ENCODE results near the gene LYST.

LYST gene

DNA sequence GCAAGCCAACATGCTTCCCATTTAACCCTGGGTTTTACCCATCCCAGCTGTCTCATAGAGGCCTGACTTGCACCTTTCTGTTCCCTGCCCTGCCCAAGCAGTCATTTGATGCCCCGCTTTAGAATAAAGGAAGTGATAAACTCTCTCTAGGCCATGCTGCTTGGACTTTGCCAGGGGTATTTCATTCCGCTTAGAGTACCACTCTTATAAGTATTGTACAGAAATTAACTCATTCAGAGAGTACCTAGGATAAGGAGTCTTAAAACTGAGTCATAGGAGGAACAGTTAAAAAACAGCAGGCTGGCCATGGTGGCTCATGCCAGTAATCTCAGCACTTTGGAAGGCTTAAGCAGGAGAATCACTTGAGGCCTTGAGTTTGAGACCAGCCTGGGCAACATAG is 21.0 kb upstream of the LYST start:
- Histone ChIP-seq H3K27me3 (ENCODE audit: control insufficient read depth, insufficient read depth, low read length) (no peaks in the 10 kb centered on the region), H3K4me3 (ENCODE audit: low read depth, low read length) (no peak overlapping the region), H3K4me2 (ENCODE audit: low read length) (no peak overlapping the region), H3K36me3 (ENCODE audit: control insufficient read depth, insufficient read depth, low read length) (no peaks in the 10 kb centered on the region), H2AFZ (no peak overlapping the region), H3K9ac (no peak overlapping the region), H3K79me2 (no peaks in the 10 kb centered on the region), H3K27ac (no peak overlapping the region), H3K9me3 (ENCODE audit: control insufficient read depth, low read length) (no peaks in the 10 kb centered on the region), H3K4me1 (no peaks in the 10 kb centered on the region)
- TF ChIP-seq, protein P1, sequence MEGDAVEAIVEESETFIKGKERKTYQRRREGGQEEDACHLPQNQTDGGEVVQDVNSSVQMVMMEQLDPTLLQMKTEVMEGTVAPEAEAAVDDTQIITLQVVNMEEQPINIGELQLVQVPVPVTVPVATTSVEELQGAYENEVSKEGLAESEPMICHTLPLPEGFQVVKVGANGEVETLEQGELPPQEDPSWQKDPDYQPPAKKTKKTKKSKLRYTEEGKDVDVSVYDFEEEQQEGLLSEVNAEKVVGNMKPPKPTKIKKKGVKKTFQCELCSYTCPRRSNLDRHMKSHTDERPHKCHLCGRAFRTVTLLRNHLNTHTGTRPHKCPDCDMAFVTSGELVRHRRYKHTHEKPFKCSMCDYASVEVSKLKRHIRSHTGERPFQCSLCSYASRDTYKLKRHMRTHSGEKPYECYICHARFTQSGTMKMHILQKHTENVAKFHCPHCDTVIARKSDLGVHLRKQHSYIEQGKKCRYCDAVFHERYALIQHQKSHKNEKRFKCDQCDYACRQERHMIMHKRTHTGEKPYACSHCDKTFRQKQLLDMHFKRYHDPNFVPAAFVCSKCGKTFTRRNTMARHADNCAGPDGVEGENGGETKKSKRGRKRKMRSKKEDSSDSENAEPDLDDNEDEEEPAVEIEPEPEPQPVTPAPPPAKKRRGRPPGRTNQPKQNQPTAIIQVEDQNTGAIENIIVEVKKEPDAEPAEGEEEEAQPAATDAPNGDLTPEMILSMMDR (IDR thresholded peaks at IDR 0.05), result no peak

DNA sequence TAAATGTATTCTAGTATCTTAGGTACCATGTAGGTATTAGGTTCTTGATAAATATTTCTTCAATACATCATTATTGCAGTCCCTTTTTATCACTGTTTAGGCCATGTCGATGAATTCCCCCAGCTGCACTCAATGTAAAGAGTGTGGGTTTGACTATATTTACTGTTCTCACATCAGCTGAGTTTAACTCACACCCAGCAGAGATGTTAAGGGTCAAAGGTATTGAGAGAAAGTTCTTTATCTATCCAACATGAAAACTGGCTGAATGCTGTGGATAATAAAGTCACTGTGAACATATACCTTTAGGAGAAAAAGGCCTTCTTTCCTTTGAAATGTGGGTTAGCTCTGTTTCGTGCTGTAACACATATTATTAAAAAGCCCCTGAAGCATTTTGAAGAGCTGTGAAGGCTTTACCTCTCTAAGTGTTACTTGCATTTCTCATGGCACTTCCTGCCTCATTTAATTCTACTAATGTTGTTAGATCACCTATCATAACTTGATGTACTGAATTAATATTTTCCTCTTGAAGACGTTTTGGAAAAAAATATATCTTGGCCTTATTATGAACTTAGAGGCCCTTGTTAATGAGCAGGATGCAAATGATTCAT is 19.1 kb upstream of the LYST start:
- no peak overlapping the region for H3K27ac ChIP-seq
- TF ChIP-seq, protein P1 (IDR thresholded peaks at IDR 0.05), result no peak
- no peaks in the 10 kb centered on the region for H3K4me1 ChIP-seq
- H2AFZ ChIP-seq, result no peak overlapping the region
- no peak overlapping the region for H3K4me3 ChIP-seq (ENCODE audit: low read depth, low read length)
- H3K9ac ChIP-seq, result no peak overlapping the region
- no peak overlapping the region for H3K4me2 ChIP-seq (ENCODE audit: low read length)
- H3K27me3 ChIP-seq (ENCODE audit: control insufficient read depth, insufficient read depth, low read length), result no peaks in the 10 kb centered on the region
- H3K9me3 ChIP-seq (ENCODE audit: control insufficient read depth, low read length), result no peaks in the 10 kb centered on the region
- no peaks in the 10 kb centered on the region for H3K36me3 ChIP-seq (ENCODE audit: control insufficient read depth, insufficient read depth, low read length)
- H3K79me2 ChIP-seq, result no peaks in the 10 kb centered on the region

DNA sequence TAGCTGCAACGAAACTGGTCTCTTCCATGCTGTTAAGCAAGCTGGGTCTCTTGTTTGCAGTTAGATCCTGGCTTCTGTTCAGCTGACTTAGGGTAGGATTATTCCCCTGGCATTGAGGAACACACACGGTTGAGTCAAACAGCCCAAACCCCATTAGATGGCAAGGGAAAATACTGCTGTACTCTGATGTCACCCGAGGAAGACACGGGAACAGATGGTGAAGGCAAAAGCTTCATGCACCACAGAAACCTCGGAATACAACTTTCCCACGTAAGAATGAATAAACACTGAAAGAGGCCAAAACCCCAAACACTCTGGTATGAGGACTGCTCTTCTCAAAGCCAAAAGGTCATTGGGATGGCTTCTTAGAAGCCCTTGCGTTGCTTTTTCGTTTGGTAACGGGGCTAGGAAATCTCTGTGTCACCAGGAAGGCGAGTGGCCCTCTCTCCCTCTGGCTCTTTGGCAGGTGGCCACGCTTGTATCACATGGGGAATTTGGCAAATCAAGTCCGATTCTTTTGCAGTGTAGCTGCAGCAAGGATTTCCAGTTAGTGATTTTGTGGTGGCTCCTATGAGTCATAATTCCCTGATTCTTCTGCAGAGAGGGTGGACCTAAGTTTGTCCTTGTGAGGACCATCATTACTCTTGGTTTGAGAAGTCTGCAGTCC is 16.7 kb upstream of the LYST start:
- H2AFZ ChIP-seq, result peak overlapping the region; percentile 49
- no peaks in the 10 kb centered on the region for H3K36me3 ChIP-seq (ENCODE audit: control insufficient read depth, insufficient read depth, low read length)
- H3K27me3 ChIP-seq (ENCODE audit: control insufficient read depth, insufficient read depth, low read length), result no peaks in the 10 kb centered on the region
- no peaks in the 10 kb centered on the region for H3K4me1 ChIP-seq
- no peaks in the 10 kb centered on the region for H3K79me2 ChIP-seq
- H3K27ac ChIP-seq, result no peak overlapping the region
- H3K4me2 ChIP-seq (ENCODE audit: low read length), result no peak overlapping the region
- no peaks in the 10 kb centered on the region for H3K9me3 ChIP-seq (ENCODE audit: control insufficient read depth, low read length)
- H3K4me3 ChIP-seq (ENCODE audit: low read depth, low read length), result no peak overlapping the region
- H3K9ac ChIP-seq, result no peak overlapping the region
- TF ChIP-seq, protein P1 (IDR thresholded peaks at IDR 0.05), result no peak

DNA sequence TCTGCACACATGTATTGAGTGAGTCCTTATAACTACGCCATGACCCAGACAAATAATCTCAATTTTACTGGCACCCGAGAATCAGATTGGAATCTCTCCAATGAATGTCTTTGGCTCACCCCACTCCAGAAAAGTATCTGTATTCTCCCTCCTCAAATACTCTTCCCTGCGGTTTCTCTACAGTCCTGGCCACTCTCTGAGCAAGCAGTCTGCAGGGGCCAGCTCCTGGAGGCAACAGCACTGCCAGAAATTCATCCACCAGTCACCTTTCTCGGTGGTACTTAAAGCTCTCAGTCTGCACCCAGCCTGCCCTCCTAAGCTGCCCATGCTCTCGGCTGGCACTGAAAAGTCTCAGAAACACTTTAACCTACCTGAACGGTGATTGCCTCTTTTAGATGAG is 16.1 kb upstream of the LYST start:
- H3K4me3 ChIP-seq (ENCODE audit: low read depth, low read length), result no peak overlapping the region

More for the DNA sequence above, 16.1 kb upstream of the LYST start:
- Histone ChIP-seq H3K27ac (no peak overlapping the region), H3K79me2 (no peaks in the 10 kb centered on the region), H3K9ac (no peak overlapping the region), H3K9me3 (ENCODE audit: control insufficient read depth, low read length) (no peaks in the 10 kb centered on the region), H3K36me3 (ENCODE audit: control insufficient read depth, insufficient read depth, low read length) (no peaks in the 10 kb centered on the region), H3K4me1 (no peaks in the 10 kb centered on the region), H3K27me3 (ENCODE audit: control insufficient read depth, insufficient read depth, low read length) (no peaks in the 10 kb centered on the region), H3K4me2 (ENCODE audit: low read length) (no peak overlapping the region), H2AFZ (no peak overlapping the region)
- TF ChIP-seq, protein P1 (IDR thresholded peaks at IDR 0.05), result no peak

Data from parathyroid adenoma (tissue), 2 donors.